Right lobe of liver (tissue), 4 donors: ENCODE results near the gene SYTL3.

Source experiments
- CTCF ChIP-seq, 4 donors: fragments of 200-600 bp in 3 of 4; fragments of 450-650 bp in 1 of 4; IDR thresholded peaks; one replicate each; pipeline versions ENCODE4 v1.5.1 to v1.8.0; 2016 to 2022; ENCODE audit warnings: antibody characterized with exemption in 4 of 4, mild to moderate bottlenecking in 2 of 4
- POLR2A ChIP-seq: fragments of 450-650 bp; IDR thresholded peaks from one replicate; pipeline ENCODE4 v1.6.1; 2017; ENCODE audit warnings: antibody characterized with exemption, mild to moderate bottlenecking
- donor health status: DM: no; HTN: no; CAD: no.
- donor health status: DM: no; HTN: no; CAD: no.
- donor health status: DM: no; HTN: yes; CAD: no.

DNA sequence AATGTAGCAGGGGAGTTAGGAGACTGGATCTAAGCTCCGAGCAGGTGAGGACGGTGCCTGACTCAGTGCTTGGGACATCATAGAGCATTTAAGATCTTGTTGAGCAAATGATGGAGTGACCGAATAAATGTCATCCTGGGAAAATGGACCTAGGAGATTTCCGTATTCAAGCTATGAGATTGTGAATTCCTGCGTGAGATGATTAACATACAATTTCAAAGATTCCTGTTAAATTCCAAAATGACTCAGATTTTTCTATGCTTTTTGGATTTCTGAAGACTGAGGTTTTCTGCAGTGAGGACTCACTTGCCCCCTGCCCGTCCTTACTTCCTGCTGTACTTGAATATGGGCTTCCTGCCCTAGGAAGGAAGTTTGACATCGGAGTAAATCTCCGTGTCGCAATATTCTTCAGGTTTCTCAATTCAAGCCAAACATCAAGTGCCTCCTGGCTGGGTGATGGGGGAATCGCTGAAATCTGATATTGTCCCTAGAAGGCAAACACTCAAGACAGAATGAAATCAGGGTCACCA lies 5.2 kb downstream of the SYTL3 start:
- TF ChIP-seq CTCF (IDR thresholded peaks at IDR 0.05) (peak in 1 of 4 donors; percentile 4), POLR2A (no peak)
